IMR-90 (cell line): Measurements from ENCODE around the gene TMEM86B. TPM values are rescaled to one million over a fixed set of nuclear protein-coding genes. Genes with fewer than 3 reads are reported as not detected.

Source experiments
- ATAC-seq: fragments of 200-7000 bp; cut with Tn5 transposase; 2 replicates; pipeline ENCODE4 v1.9.1; 2020; ENCODE audit warnings: low read depth, mild to moderate bottlenecking, moderate library complexity
- BruUV-seq: library from RNA; stranded (reverse); fragments of 400-500 nt; replicated peaks from 2 replicates; lab custom pipeline; 2021; lab: Mats Ljungman, UMichigan
- CTCF ChIA-PET: fragments of 300-600 bp; formaldehyde crosslinking; extraction: SDS; loops from one replicate; lab custom pipeline; 2021; ENCODE audit warnings: antibody characterized with exemption; lab: Yijun Ruan, JAX
- POLR2A ChIA-PET: fragments of 300-600 bp; sonication (Branson Sonifier 250); formaldehyde crosslinking; loops from one replicate; lab custom pipeline; 2022; ENCODE audit warnings: antibody characterized with exemption; ENCODE audit not compliant: unreplicated experiment; lab: Charles Lee
- DNase-seq: peaks from one replicate; pipeline ENCODE4 v3.0.0; 2013
- H2AFZ ChIP-seq: replicated peaks from 2 replicates; pipeline ENCODE3; 2013; ENCODE audit warnings: low read length, mild to moderate bottlenecking; ENCODE audit not compliant: poor library complexity
- H2AK5ac ChIP-seq: 2 replicates; pipeline ENCODE4 v1.6.1; 2013; ENCODE audit warnings: low read depth, low read length, inconsistent platforms
- H2AK9ac ChIP-seq: replicated peaks from 2 replicates; pipeline ENCODE3; 2013; ENCODE audit warnings: mild to moderate bottlenecking, low read depth, low read length, moderate library complexity; ENCODE audit not compliant: poor library complexity
- H2BK120ac ChIP-seq: 2 replicates; pipeline ENCODE4 v1.6.1; 2013; ENCODE audit warnings: low read depth, low read length, inconsistent platforms
- H2BK15ac ChIP-seq: 3 replicates; pipeline ENCODE4 v1.6.1; 2013; ENCODE audit warnings: low read depth, low read length, inconsistent platforms
- H2BK20ac ChIP-seq: 2 replicates; pipeline ENCODE4 v1.6.1; 2013; ENCODE audit warnings: low read depth, mild to moderate bottlenecking, inconsistent platforms, low read length, moderate library complexity
- H2BK5ac ChIP-seq: 2 replicates; pipeline ENCODE4 v1.6.1; 2013; ENCODE audit warnings: mild to moderate bottlenecking, low read depth, low read length, inconsistent platforms; ENCODE audit not compliant: poor library complexity, severe bottlenecking
- H3K14ac ChIP-seq: replicated peaks from 2 replicates; pipeline ENCODE4 v1.6.1; 2013; ENCODE audit warnings: low read depth, low read length, inconsistent platforms
- H3K18ac ChIP-seq: 2 replicates; pipeline ENCODE4 v1.6.1; 2013; ENCODE audit warnings: low read depth, low read length, control low read depth
- H3K23ac ChIP-seq: 2 replicates; pipeline ENCODE4 v1.6.1; 2013; ENCODE audit warnings: low read depth, low read length, inconsistent platforms
- H3K27ac ChIP-seq: 2 replicates; pipeline ENCODE4 v1.5.1; 2013; ENCODE audit warnings: mild to moderate bottlenecking, control low read depth, low read length; ENCODE audit not compliant: insufficient read depth
- H3K27me3 ChIP-seq: 2 replicates; pipeline ENCODE4 v1.6.1; 2013; ENCODE audit warnings: low read length; ENCODE audit not compliant: control insufficient read depth, insufficient read depth
- H3K36me3 ChIP-seq: 2 replicates; pipeline ENCODE4 v1.6.1; 2013; ENCODE audit warnings: low read length, mixed read lengths; ENCODE audit not compliant: control insufficient read depth, insufficient read depth
- H3K4ac ChIP-seq: 2 replicates; pipeline ENCODE4 v1.6.1; 2013; ENCODE audit warnings: low read depth, low read length, inconsistent platforms
- H3K4me1 ChIP-seq: 2 replicates; pipeline ENCODE4 v1.6.1; 2013; ENCODE audit warnings: low read length, mixed read lengths; ENCODE audit not compliant: control insufficient read depth, insufficient read depth
- H3K4me2 ChIP-seq: 2 replicates; pipeline ENCODE4 v1.6.1; 2013; ENCODE audit warnings: low read depth, mild to moderate bottlenecking, control low read depth, low read length, moderate library complexity
- H3K4me3 ChIP-seq: 2 replicates; pipeline ENCODE4 v1.5.1; 2013; ENCODE audit warnings: low read depth, mild to moderate bottlenecking, control low read depth, low read length, moderate library complexity; ENCODE audit not compliant: insufficient read depth
- H3K56ac ChIP-seq: 2 replicates; pipeline ENCODE4 v1.6.1; 2013; ENCODE audit warnings: low read length, inconsistent platforms; ENCODE audit not compliant: insufficient read depth; ENCODE audit errors: extremely low read depth
- H3K79me1 ChIP-seq, 2 experiments: 2 replicates each; pipeline ENCODE4 v1.6.1; 2013; ENCODE audit warnings: low read length in 2 of 2, inconsistent platforms in 1 of 2, low read depth in 1 of 2
- H3K9ac ChIP-seq: 2 replicates; pipeline ENCODE4 v1.6.1; 2013; ENCODE audit warnings: low read depth, low read length, control low read depth
- H3K9me1 ChIP-seq: 2 replicates; pipeline ENCODE4 v1.6.1; 2013; ENCODE audit warnings: low read length, inconsistent platforms; ENCODE audit not compliant: insufficient read depth
- H3K9me3 ChIP-seq: 2 replicates; pipeline ENCODE4 v1.6.1; 2013; ENCODE audit warnings: low read length; ENCODE audit not compliant: control insufficient read depth, insufficient read depth
- H4K20me1 ChIP-seq: 2 replicates; pipeline ENCODE4 v1.6.1; 2013; ENCODE audit warnings: low read length, inconsistent platforms; ENCODE audit not compliant: insufficient read depth
- H4K5ac ChIP-seq: 2 replicates; pipeline ENCODE4 v1.6.1; 2013; ENCODE audit warnings: mild to moderate bottlenecking, low read depth, low read length, control low read depth
- H4K8ac ChIP-seq, 2 experiments: 2 replicates each; pipeline ENCODE4 v1.6.1; 2013; ENCODE audit warnings: low read depth in 2 of 2, low read length in 2 of 2, control low read depth in 1 of 2, inconsistent platforms in 1 of 2
- H4K91ac ChIP-seq: 2 replicates; pipeline ENCODE4 v1.6.1; 2013; ENCODE audit warnings: low read depth, low read length, inconsistent platforms; ENCODE audit not compliant: insufficient read depth
- CEBPB ChIP-seq: IDR thresholded peaks from 2 replicates; pipeline ENCODE4 v1.6.1; 2012; ENCODE audit warnings: low read depth, low read length, improper control_type of control experiment
- WGBS, 2 experiments: methylation state at CpG; one replicate each; pipeline versions ENCODE4 v1.1.5 to v1.1.7; 2013; ENCODE audit warnings: missing lambda C conversion rate in 2 of 2; ENCODE audit not compliant: insufficient read length in 1 of 2; ENCODE audit errors: extremely low coverage in 2 of 2; 5-methylcytosine and 5-hydroxymethylcytosine counted together
- dilution Hi-C: fragments of 300-500 bp; cut with HindIII; formaldehyde crosslinking; loops from one replicate; pipeline ENCODE4 v1.14.3; 2018; ENCODE audit warnings: low sequenced_read_pairs; ENCODE audit not compliant: unreplicated experiment
- in situ Hi-C: fragments of 300-500 bp; cut with MboI; formaldehyde crosslinking; loops from 3 replicates; pipeline ENCODE4 v1.14.3; 2019; ENCODE audit warnings: low sequenced_read_pairs, inconsistent platforms, mixed read lengths
- intact Hi-C: fragments of 100-400 bp; cut with micrococcal nuclease; formaldehyde crosslinking; loops from 2 replicates; pipeline ENCODE4 v1.10.0; 2022
- polyA plus RNA-seq, 3 experiments: library from polyadenylated mRNA; depleted of rRNA; stranded (reverse); fragments of >200 nt; gene quantifications; 2 replicates each; pipeline ENCODE4 v1.2.3, GENCODE V29; 2012; ENCODE audit warnings: low replicate concordance in 1 of 3
- total RNA-seq: library from RNA; depleted of rRNA; stranded (reverse); fragments of >200 nt; gene quantifications from 2 replicates; pipeline ENCODE4 v1.2.3, GENCODE V29; 2012

The TMEM86B gene
- total and polyA plus RNA-seq, 2 of the 4 experiments (the other 2 are of a cell fraction), result 0.18 to 2.4 TPM

- no TSS peak for BruUV-seq
- no peaks in the 10 kb centered on the region for H3K36me3 ChIP-seq
Measured at GRCh38 chr19:55261671-55262126, 33.1 kb upstream of the TMEM86B start.

More at GRCh38 chr19:55261671-55262126, 33.1 kb upstream of the TMEM86B start:
- Histone ChIP-seq H3K18ac (no peak overlapping the region), H3K4me3 (no peak overlapping the region), H2BK15ac (no peak overlapping the region), H3K27me3 (no peaks in the 10 kb centered on the region), H3K14ac (no peak overlapping the region), H3K56ac (no peak overlapping the region), H3K9me1 (peaks cover 7% of the 10 kb centered on the region), H2BK20ac (no peak overlapping the region), H3K4ac (no peak overlapping the region), H3K79me1 (peaks cover 0 to 27% of the 10 kb centered on the region in 2 experiments; a peak in 3 of 4 replicates), H3K4me1 (peaks cover 7% of the 10 kb centered on the region), H3K4me2 (no peak overlapping the region), H3K9ac (no peak overlapping the region), H2AK9ac (no peak overlapping the region), H4K8ac (no peak overlapping the region), H2AFZ (no peak overlapping the region), H4K20me1 (peaks cover 16% of the 10 kb centered on the region), H2AK5ac (no peak overlapping the region), H3K9me3 (no peaks in the 10 kb centered on the region), H2BK120ac (no peak overlapping the region), H3K27ac (no peak overlapping the region), H4K5ac (no peak overlapping the region), H3K23ac (no peak overlapping the region), H2BK5ac (no peak overlapping the region), H4K91ac (no peak overlapping the region)
- ATAC-seq (no peak), DNase-seq (no peak)
- ChIA-PET CTCF (no interaction called here), POLR2A (no interaction called here)
- no peak for TF ChIP-seq CEBPB
- dilution Hi-C loops (no loop called here), intact Hi-C loops (no loop called here), in situ Hi-C loops (no loop called here)
- 82% methylated on average over 5 of the region's 13 CpGs; no CpG with 5 or more reads in 1 of the 2 experiments for WGBS, 2 experiments
